CD1c-positive myeloid dendritic cell (primary cell): ENCODE results near the gene MAP4.
A peak's percentile ranks its signal among the peaks of the same experiment; 100 is the strongest.

Experiments
- DNase-seq: peaks from one replicate; pipeline ENCODE4 v3.0.0-alpha.2; 2016; ENCODE audit errors: extremely low spot score

MAP4 gene

DNA sequence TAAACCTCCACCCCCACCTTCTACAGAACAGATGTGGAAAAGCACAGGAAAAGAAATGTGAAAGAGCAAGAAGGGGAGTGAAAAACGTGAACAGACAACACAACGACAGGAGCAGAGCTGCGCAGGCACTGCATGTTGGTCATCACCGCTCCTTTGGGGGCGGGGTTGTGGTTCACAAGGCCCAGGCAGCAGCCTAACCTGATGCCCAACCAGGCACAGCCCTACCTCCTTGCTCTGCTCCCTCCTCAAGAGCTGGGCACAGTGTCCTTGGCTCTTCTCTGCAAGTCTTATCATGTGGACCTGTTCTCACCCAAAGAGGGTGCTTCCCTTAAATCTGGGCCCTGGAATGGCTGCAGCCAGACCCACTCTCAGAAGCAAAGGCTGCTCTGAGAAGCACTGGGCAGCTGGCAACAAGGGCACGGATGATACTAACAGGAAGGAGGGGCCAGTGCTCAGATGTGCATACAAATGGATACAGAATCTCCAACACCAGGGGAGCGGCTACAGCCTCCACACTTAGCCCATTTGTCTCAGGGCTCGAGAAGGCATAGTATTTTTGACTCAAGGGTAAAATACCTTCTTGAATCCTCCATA lies 148.7 kb downstream of the MAP4 start:
- DNase-seq, result no peak

DNA sequence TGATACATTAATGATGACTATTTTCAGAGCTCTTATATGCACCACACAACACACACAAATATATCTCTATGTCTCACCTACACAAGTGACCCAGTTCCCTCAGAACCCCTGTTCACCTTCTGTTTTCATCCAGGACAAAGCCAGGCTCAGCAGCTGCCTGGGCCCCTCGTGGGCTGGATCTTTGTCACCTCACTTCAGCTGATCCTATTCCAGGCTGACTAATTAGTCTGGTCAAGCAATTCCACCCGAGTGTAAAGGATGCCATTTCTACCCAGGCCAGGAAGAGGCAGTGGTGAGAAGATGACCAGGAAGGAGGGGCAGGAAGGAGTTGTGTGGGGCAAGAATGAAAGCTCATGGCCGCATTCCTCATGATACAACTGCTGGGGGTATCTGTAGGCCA lies 151.0 kb downstream of the MAP4 start:
- no peak for DNase-seq

DNA sequence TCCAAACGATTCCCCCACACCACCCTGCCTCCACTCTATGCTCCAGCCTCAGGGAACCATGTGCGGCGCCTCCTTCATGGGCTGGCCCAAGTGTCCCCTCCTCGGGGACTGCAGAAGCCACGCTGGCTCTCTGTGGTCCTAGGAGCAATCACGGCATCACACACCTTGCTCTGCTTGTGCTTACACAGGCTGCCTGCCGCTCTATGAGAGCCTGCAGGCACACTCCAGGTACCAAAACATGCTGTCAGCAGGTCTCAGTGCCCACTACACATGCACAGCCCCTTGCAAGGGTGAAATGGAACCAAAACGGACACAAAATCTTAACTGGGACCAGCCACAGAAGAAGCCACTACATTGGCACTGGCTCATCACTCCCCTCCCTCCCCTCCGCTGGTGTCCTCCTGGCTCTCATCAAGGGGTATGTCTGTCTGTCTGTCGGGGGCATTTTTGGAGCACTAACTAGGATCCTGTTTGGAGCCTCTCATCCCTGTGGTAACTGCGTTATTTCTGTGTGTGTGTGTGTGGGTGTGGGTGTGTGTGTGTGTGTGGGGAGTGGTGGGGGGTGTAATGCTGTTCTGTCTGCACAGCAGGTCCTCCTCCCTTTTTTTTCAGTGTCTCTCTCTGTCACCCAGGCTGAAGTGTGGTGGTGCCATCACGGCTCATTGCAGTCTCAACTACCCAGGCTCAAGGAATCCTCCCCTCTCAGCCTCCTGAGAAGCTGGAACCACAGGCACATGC lies 152.7 kb downstream of the MAP4 start:
- DNase-seq, result no peak

GRCh38 chr3:47859956-47860605 lies 156.1 kb downstream of the MAP4 start:
- DNase-seq, result no peak

GRCh38 chr3:47857151-47857550 lies 159.1 kb downstream of the MAP4 start:
- DNase-seq, result no peak

DNA sequence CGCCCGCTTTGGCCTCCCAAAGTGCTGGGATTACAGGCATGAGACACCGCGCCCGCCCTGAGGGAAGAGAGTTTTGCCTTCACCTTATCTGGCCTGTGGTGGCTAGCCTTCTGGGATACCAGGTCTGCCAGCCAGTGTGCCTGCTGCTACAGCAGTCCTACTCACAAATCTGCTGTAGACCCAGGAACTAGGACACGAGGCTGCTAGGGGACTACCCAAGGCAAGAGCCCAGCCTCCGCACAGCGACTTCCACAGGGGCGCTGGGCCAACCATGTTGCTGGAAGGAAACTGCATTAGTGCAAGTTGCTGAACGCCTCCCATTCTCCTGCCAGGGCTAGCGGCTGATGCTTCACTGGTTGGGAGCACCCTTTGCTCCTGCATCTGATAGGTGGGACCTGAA lies 159.5 kb downstream of the MAP4 start:
- DNase-seq, result no peak

- no peak for DNase-seq
Measured at GRCh38 chr3:47855461-47856383, 160.5 kb downstream of the MAP4 start.

DNA sequence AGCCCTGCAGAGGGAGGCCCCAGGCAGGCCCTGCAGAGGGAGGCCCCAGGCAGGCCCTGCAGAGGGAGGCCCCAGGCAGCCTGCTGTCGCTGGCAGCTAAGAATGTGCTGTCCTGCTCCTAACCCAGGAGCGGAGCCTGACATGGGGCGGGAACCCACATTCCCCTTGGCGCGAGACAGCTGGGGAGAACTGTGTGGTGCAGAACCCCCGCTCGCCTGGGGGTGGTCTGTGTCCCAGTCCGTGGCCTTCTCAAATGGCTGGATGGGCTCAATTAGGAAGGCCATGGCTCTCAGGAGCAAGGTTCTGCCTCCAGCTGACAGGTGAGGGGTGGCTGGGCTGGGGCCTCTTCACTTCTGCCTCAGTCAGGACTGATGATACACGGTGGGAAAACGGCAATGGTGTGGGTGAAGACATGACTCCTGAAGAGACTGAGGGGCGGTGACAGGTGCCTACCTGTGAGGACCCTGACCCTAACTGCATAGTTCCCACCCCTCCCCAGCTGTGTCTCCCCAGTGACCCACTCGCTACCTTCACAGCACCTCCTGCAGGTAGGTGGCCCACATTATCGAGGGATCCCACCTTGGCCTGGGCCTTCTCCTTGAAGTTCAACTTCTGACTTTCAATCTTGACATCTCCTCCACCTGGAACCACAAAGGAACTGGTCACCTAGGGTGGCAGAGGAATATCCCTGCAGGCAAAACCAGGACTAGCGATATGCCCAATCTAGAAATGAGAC lies 161.3 kb downstream of the MAP4 start:
- no peak for DNase-seq

DNA sequence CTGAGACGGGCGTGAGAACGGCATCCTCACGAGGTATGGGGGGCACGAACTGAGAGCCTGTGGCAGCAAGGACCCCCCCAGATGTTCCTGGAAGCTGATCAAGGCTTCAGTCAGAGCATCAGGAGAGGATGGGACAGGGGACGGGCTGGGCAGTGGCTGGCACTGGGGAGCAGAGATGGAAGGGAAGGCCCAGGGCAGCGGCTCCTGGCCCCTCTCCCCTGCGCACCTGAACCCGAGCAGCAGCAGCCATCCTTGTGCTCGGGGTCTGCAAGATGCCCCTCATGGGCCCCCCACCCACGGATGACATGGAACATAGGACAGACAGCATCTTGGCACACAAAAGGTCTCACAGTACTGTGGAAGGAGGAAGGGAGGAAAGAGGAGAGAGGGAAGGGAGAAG lies 161.9 kb downstream of the MAP4 start:
- DNase-seq, result no peak

DNA sequence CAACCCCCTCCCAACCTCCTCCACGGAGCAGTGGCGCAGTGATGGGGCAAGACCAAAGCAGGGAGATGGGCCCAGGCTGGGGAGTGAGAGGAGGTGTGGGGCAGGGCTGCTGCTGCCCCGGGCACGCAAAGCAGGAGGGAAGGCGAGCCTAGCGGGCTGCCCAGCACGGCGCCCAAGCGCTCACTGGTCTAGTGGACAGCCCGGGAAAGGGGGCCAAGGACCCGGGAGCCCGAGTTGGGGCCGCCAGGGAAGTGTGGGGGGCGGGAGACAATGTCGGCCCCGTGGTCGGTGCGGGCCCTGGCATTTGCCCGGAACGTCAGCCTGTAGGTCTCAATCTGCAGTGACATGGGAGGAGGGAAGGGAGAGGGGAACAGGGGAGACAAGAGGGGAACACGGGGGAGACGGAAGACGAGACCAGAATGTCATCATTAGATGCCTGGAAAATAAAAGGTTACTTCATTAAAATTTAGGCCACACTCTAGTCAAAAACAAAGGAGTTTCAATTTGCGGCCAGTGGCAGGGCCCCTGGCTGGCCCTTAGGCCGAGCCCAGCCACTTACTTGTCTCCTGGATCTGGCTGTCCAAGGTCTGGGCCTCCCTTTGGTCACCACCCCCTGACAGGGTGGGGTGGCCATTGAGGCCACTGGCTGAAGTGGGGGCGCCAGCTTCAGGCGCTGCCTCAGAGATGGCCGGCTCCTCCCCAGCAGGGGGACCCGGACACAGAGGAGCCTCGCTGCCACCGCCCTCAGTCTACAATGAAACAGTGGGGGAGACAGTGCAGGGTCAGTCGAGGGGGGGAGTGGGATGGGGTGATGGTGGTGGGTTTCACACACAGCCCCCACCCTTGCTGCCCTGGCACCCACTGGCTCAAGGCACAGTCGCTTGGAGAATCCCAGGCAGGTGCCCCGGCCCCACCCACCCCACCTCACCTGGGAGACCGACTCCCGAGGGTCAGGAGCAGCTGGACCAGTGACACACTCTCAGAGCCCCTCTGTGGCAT lies 163.3 kb downstream of the MAP4 start:
- DNase-seq, result no peak

- DNase-seq, result no peak
Measured at GRCh38 chr3:47851888-47852603, 164.2 kb downstream of the MAP4 start.

GRCh38 chr3:47850564-47851410 lies 165.4 kb downstream of the MAP4 start:
- DNase-seq, result no peak

DNA sequence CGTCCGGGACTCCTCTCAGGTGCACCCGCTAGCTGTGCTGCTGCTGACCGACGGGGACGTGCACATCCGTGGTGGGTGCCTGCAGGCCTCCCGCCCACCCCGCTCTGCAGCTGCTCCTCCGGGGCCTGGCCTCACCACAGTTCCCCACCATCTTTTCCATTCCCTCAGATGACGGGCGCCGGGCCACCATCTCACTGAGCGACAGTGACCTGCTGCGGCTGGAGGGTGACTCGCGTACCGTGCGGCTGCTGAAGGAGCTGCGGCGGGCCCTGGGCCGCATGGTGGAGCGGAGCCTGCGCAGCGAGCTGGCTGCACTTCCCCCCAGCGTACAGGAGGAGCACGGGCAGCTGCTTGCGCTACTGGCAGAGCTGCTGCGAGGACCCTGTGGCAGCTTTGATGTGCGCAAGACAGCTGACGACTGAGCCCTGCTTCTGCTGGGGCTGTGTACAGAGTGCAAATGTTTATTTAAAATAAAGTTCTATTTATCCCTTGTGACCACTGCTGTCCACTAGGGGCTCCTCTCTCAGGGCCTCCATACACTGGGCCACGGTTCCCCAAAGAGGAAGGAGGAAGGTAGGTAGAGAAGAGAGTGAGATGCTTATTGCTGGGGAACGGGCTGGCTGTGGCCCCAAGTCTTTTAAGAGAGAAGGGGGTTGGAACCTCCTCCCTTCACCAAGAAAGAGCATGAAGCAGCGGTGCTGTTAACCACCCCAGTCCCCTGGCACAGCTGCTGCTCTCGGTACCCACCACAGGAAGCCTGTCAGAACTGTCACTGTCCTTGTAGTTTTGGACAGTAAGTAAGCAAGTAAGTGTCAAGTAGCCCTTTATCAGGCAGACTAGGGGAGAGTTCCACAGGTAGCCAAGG lies 166.3 kb downstream of the MAP4 start:
- DNase-seq, result peak; percentile 14

GRCh38 chr3:47849186-47849698 lies 167.0 kb downstream of the MAP4 start:
- no peak for DNase-seq

DNA sequence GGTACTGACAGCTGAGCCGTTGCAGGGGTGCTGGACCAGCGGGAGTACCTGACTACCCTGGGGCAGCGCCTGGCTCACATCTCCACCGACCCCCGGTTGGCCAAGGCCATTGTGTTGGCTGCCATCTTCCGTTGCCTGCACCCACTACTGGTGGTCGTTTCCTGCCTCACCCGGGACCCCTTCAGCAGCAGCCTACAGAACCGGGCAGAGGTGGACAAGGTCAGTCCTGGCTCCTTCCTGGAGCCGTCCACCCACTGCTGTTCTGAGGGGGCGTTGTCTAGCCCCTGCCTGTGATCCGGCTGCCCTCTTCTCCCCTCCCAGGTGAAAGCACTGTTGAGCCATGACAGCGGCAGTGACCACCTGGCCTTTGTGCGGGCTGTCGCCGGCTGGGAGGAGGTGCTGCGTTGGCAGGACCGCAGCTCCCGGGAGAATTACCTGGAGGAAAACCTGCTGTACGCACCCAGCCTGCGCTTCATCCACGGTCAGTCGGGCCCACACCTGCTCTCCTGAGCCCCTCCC lies 167.6 kb downstream of the MAP4 start:
- no peak for DNase-seq

- DNase-seq, result no peak
Measured at GRCh38 chr3:47847801-47848518, 168.3 kb downstream of the MAP4 start.
